ENCODE data around the gene DDX55. TPM values are rescaled to one million over a fixed set of nuclear protein-coding genes. Genes with fewer than 3 reads are reported as not detected.

Gene DDX55
- total RNA-seq, 1 experiment from 2014 or later, result 30.5 TPM

- CTCF ChIA-PET, result no interaction called here
Observed at GRCh38 chr12:123608182-123608581, 6.3 kb downstream of the DDX55 start.

GRCh38 chr12:123614110-123614509 lies 12.2 kb downstream of the DDX55 start:
- ChIA-PET CTCF (interaction anchor here (0.6 kb wide), 1 partner anchor 1214 kb away, joined by 5 read pairs; no protein-coding TSS in a partner anchor), POLR2A (interaction anchor here (0.6 to 4.5 kb wide), 5 partner anchors 10 to 99 kb away, joined by 3 to 31 read pairs (median 4); partner anchors contain the start of gene DDX55)
- peaks cover 17% of the 10 kb centered on the region for H3K4me1 Mint-ChIP-seq (ENCODE audit: insufficient read depth, unreplicated experiment)
- peaks cover 99% of the 10 kb centered on the region for H3K36me3 Mint-ChIP-seq (ENCODE audit: insufficient read depth, unreplicated experiment)
- TF ChIP-seq, protein P1, sequence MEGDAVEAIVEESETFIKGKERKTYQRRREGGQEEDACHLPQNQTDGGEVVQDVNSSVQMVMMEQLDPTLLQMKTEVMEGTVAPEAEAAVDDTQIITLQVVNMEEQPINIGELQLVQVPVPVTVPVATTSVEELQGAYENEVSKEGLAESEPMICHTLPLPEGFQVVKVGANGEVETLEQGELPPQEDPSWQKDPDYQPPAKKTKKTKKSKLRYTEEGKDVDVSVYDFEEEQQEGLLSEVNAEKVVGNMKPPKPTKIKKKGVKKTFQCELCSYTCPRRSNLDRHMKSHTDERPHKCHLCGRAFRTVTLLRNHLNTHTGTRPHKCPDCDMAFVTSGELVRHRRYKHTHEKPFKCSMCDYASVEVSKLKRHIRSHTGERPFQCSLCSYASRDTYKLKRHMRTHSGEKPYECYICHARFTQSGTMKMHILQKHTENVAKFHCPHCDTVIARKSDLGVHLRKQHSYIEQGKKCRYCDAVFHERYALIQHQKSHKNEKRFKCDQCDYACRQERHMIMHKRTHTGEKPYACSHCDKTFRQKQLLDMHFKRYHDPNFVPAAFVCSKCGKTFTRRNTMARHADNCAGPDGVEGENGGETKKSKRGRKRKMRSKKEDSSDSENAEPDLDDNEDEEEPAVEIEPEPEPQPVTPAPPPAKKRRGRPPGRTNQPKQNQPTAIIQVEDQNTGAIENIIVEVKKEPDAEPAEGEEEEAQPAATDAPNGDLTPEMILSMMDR (IDR thresholded peaks at IDR 0.05; ENCODE audit: unreplicated experiment), result no peak
- DNase-seq (ENCODE audit: unreplicated experiment), result no peak
- H3K27me3 Mint-ChIP-seq (ENCODE audit: insufficient read depth, unreplicated experiment), result no peaks in the 10 kb centered on the region
- no peak overlapping the region for H3K4me3 Mint-ChIP-seq (ENCODE audit: unreplicated experiment)
- H3K27ac Mint-ChIP-seq (ENCODE audit: low read depth, unreplicated experiment), result peak overlapping the region; percentile 67
- no TSS peak for BruUV-seq (replicated peaks)
- intact Hi-C loops (cut with micrococcal nuclease), result no loop called here
- H3K9me3 Mint-ChIP-seq (ENCODE audit: unreplicated experiment), result no peaks in the 10 kb centered on the region

More at GRCh38 chr12:123608182-123608581, 6.3 kb downstream of the DDX55 start:
- Mint-ChIP-seq H3K27ac (ENCODE audit: low read depth, unreplicated experiment) (no peak overlapping the region), H3K36me3 (ENCODE audit: insufficient read depth, unreplicated experiment) (peaks cover 94% of the 10 kb centered on the region), H3K27me3 (ENCODE audit: insufficient read depth, unreplicated experiment) (no peaks in the 10 kb centered on the region), H3K4me3 (ENCODE audit: unreplicated experiment) (no peak overlapping the region), H3K4me1 (ENCODE audit: insufficient read depth, unreplicated experiment) (peaks cover 2% of the 10 kb centered on the region), H3K9me3 (ENCODE audit: unreplicated experiment) (no peaks in the 10 kb centered on the region)
- BruUV-seq (replicated peaks), result no TSS peak
- TF ChIP-seq, protein P1 (IDR thresholded peaks at IDR 0.05; ENCODE audit: unreplicated experiment), result no peak
- intact Hi-C loops (cut with micrococcal nuclease), result no loop called here
- no peak for DNase-seq (ENCODE audit: unreplicated experiment)
- POLR2A ChIA-PET, result interaction anchor here (0.8 kb wide), 1 partner anchor 25 kb away, joined by 3 read pairs; no protein-coding TSS in a partner anchor

DNA sequence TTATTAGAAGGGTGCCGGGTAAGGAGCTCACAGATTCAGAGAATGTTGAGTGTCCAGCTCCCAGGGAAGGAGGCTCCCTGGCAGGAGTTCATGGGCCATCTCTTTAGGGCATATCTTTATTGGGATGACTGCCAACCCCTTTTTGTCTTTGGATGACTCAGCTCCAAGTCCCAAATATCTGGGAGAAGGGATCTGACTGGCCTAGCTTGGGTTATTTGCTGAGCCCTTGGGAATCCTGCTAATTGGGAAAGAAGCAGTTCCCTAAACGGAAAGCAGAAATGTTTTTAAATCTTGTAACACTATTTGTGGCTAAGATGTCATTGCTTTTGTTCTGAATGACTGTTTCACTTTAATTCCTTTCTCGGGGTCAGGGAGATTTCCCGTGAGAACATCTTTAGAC lies 12.6 kb downstream of the DDX55 start:
- no peaks in the 10 kb centered on the region for H3K27me3 Mint-ChIP-seq (ENCODE audit: insufficient read depth, unreplicated experiment)
- H3K27ac Mint-ChIP-seq (ENCODE audit: low read depth, unreplicated experiment), result peak overlapping the region; percentile 67
- CTCF ChIA-PET, result interaction anchor here (0.6 kb wide), 2 partner anchors 1013 to 1214 kb away, joined by 3 to 5 read pairs; no protein-coding TSS in a partner anchor

GRCh38 chr12:123617144-123617543 lies 15.2 kb downstream of the DDX55 start:
- BruUV-seq (replicated peaks), result no TSS peak
- Mint-ChIP-seq H3K27ac (ENCODE audit: low read depth, unreplicated experiment) (no peak overlapping the region), H3K4me1 (ENCODE audit: insufficient read depth, unreplicated experiment) (peaks cover 17% of the 10 kb centered on the region), H3K27me3 (ENCODE audit: insufficient read depth, unreplicated experiment) (no peaks in the 10 kb centered on the region), H3K4me3 (ENCODE audit: unreplicated experiment) (no peak overlapping the region), H3K9me3 (ENCODE audit: unreplicated experiment) (no peaks in the 10 kb centered on the region), H3K36me3 (ENCODE audit: insufficient read depth, unreplicated experiment) (peaks cover 99% of the 10 kb centered on the region)
- DNase-seq (ENCODE audit: unreplicated experiment), result no peak
- intact Hi-C loops (cut with micrococcal nuclease), result no loop called here
- ChIA-PET CTCF (interaction anchor here (1.6 kb wide), 1 partner anchor 14 kb away, joined by 4 read pairs; no protein-coding TSS in a partner anchor), POLR2A (interaction anchor here (0.7 to 2.8 kb wide), 2 partner anchors 15 to 46 kb away, joined by 3 to 14 read pairs; partner anchors contain the start of gene DDX55)
- TF ChIP-seq, protein P1 (IDR thresholded peaks at IDR 0.05; ENCODE audit: unreplicated experiment), result no peak

More for the DNA sequence above, 12.6 kb downstream of the DDX55 start:
- POLR2A ChIA-PET, result interaction anchor here (0.6 to 4.5 kb wide), 5 partner anchors 9 to 99 kb away, joined by 3 to 31 read pairs (median 4); partner anchors contain the start of gene DDX55
- intact Hi-C loops (cut with micrococcal nuclease), result no loop called here
- Mint-ChIP-seq H3K4me3 (ENCODE audit: unreplicated experiment) (peak overlapping the region; percentile 14), H3K4me1 (ENCODE audit: insufficient read depth, unreplicated experiment) (peaks cover 17% of the 10 kb centered on the region), H3K9me3 (ENCODE audit: unreplicated experiment) (no peaks in the 10 kb centered on the region), H3K36me3 (ENCODE audit: insufficient read depth, unreplicated experiment) (peaks cover 99% of the 10 kb centered on the region)
- TF ChIP-seq, protein P1 (IDR thresholded peaks at IDR 0.05; ENCODE audit: unreplicated experiment), result no peak
- BruUV-seq (replicated peaks), result no TSS peak
- peak; percentile 94 for DNase-seq (ENCODE audit: unreplicated experiment)
